ENCODE data around the gene PRIMA1. TPM values are rescaled to one million over a fixed set of nuclear protein-coding genes. Genes with fewer than 3 reads are reported as not detected.

The PRIMA1 gene
- total RNA-seq, 1 experiment from 2014 or later: 2.3 TPM

DNA sequence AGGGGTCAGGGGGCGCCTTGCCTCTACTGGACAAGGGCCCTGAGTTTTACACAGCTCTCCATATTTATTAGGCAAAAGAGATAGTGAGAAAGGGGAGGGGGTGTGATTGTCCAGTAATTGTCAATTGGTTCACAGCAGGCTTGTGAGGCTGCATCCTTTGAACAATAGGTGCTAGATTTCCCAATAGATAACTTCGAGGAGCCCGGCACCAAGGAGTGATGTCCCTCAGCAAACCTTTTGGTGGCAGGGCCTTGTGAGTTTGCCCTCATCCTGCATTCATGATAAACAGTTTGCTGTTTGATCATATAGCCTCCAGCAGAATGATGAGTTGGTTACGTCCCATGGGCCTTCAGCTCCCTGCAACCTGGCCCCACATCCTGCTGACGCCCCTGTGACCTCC lies 2.7 kb upstream of the PRIMA1 start:
- H3K56ac ChIP-seq (ENCODE audit: insufficient read length, low read depth, low read length): no peak overlapping the region
- H4K5ac ChIP-seq (ENCODE audit: insufficient read length, low read depth, low read length): no peak overlapping the region
- no peak overlapping the region for H3K4me2 ChIP-seq (ENCODE audit: insufficient read depth, insufficient read length, low read length)
- H3K18ac ChIP-seq (ENCODE audit: insufficient read length, low read depth, low read length): no peak overlapping the region
- Mint-ChIP-seq H3K4me3 (no peak overlapping the region), H3K4me1 (peaks cover 21 to 24% of the 10 kb centered on the region in 2 experiments), H3K36me3 (ENCODE audit: insufficient read depth in 1 of 3, low read depth in 3 of 3) (no peaks in the 10 kb centered on the region; a peak in 1 of 7 replicates), H3K27me3 (ENCODE audit: low read depth) (peaks cover 60% of the 10 kb centered on the region), H3K9me3 (peaks cover 0 to 10% of the 10 kb centered on the region in 2 experiments; a peak in 4 of 5 replicates), H3K27ac (no peak overlapping the region)
- no peak overlapping the region for H2BK20ac ChIP-seq (ENCODE audit: low read depth, low read length, poor library complexity, severe bottlenecking)
- no peak overlapping the region for H3T11ph ChIP-seq (ENCODE audit: low read length)
- peaks cover 3% of the 10 kb centered on the region; the same call in 1 of the 2 replicates for H3K4me1 ChIP-seq (ENCODE audit: insufficient read depth, low read length)
- peaks cover 9% of the 10 kb centered on the region for H3K23me2 ChIP-seq (ENCODE audit: insufficient read length, low read depth, low read length, poor library complexity, severe bottlenecking)
- no peak overlapping the region for H2BK120ac ChIP-seq (ENCODE audit: low read depth, low read length, poor library complexity, severe bottlenecking)
- no peak overlapping the region for H2BK12ac ChIP-seq (ENCODE audit: insufficient read length, low read depth, low read length)
- H4K20me1 ChIP-seq (ENCODE audit: control insufficient read depth, insufficient read depth, insufficient read length): no peaks in the 10 kb centered on the region
- H4K8ac ChIP-seq (replicated peaks; ENCODE audit: insufficient read length, low read depth, low read length): no peak overlapping the region
- peaks cover 8% of the 10 kb centered on the region for H3K27me3 ChIP-seq (ENCODE audit: insufficient read depth, low read length)
- no peaks in the 10 kb centered on the region for H3K79me2 ChIP-seq (ENCODE audit: insufficient read depth, low read length)
- H3K14ac ChIP-seq (ENCODE audit: insufficient read depth, low read length): no peak overlapping the region
- no CpG with 5 or more reads among the region's 5 CpGs for WGBS (ENCODE audit: extremely low coverage, insufficient read length, low lambda C conversion rate)
- no peak overlapping the region for H3K23ac ChIP-seq (ENCODE audit: insufficient read length, low read depth, low read length)
- H3K4ac ChIP-seq (ENCODE audit: low read depth, low read length): no peak overlapping the region
- TF ChIP-seq, protein P1, sequence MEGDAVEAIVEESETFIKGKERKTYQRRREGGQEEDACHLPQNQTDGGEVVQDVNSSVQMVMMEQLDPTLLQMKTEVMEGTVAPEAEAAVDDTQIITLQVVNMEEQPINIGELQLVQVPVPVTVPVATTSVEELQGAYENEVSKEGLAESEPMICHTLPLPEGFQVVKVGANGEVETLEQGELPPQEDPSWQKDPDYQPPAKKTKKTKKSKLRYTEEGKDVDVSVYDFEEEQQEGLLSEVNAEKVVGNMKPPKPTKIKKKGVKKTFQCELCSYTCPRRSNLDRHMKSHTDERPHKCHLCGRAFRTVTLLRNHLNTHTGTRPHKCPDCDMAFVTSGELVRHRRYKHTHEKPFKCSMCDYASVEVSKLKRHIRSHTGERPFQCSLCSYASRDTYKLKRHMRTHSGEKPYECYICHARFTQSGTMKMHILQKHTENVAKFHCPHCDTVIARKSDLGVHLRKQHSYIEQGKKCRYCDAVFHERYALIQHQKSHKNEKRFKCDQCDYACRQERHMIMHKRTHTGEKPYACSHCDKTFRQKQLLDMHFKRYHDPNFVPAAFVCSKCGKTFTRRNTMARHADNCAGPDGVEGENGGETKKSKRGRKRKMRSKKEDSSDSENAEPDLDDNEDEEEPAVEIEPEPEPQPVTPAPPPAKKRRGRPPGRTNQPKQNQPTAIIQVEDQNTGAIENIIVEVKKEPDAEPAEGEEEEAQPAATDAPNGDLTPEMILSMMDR (conservative IDR thresholded peaks at IDR 0.05): no peak
- no peak overlapping the region for H2BK5ac ChIP-seq (ENCODE audit: insufficient read length, low read length)
- H3K27ac ChIP-seq (ENCODE audit: insufficient read length, low read depth, low read length): no peak overlapping the region
- H2AK5ac ChIP-seq (ENCODE audit: insufficient read length, low read length): no peak overlapping the region
- H4K91ac ChIP-seq (ENCODE audit: insufficient read length, low read depth, low read length): no peak overlapping the region
- H2BK15ac ChIP-seq (ENCODE audit: low read depth, low read length): no peak overlapping the region
- H2AFZ ChIP-seq (ENCODE audit: low read length): no peak overlapping the region
- no peak for DNase-seq
- no peaks in the 10 kb centered on the region for H3K9me3 ChIP-seq (ENCODE audit: control insufficient read depth, low read depth, low read length)
- H3K79me1 ChIP-seq (ENCODE audit: insufficient read depth, low read depth, low read length, poor library complexity, severe bottlenecking): no peaks in the 10 kb centered on the region
- no peak overlapping the region for H3K9ac ChIP-seq (ENCODE audit: extremely low read depth, insufficient read length, low read length)

Measured in H9 (cell line).